ENCODE results near the gene GPC6. TPM values are rescaled to one million over a fixed set of nuclear protein-coding genes. Genes with fewer than 3 reads are reported as not detected.
"Not testable (repeated sequence)": the region's sequence is repeated elsewhere in the genome, so short reads cannot be mapped to it uniquely, and the experiment has no call there.

GPC6 gene
- total RNA-seq, 5 donors from 2014 or later (not counting 1 experiment from before 2014, with no cell fraction given): 0.03 to 0.18 (median 0.06) TPM; not detected in 2

- no CpG with 5 or more reads among the region's 1 CpG for WGBS (ENCODE audit: insufficient coverage)
- H3K36me3 ChIP-seq (ENCODE audit: control insufficient read depth in 2 of 2, extremely low read depth in 1 of 2, insufficient read depth in 1 of 2, low read length in 1 of 2): no peaks in the 10 kb centered on the region
- no peaks in the 10 kb centered on the region for H3K36me3 Mint-ChIP-seq
Observed at GRCh38 chr13:94292323-94292640, 1065.7 kb downstream of the GPC6 start.

GRCh38 chr13:94296471-94296870, 1069.9 kb downstream of the GPC6 start:
- H3K4me3 Mint-ChIP-seq: no peak overlapping the region
- POLR2A ChIA-PET: no interaction called here

More at GRCh38 chr13:94292323-94292640, 1065.7 kb downstream of the GPC6 start:
- Mint-ChIP-seq H3K27me3 (no peaks in the 10 kb centered on the region), H3K27ac (no peak overlapping the region), H3K4me3 (no peak overlapping the region), H3K9me3 (no peaks in the 10 kb centered on the region), H3K4me1 (peaks cover 4 to 9% (median 6%) of the 10 kb centered on the region in 3 donors)
- ChIA-PET POLR2A (no interaction called here), CTCF (interaction anchor here in 1 of 2 donors (0.6 kb wide), 1 partner anchor 128 kb away, joined by 3 read pairs; no protein-coding TSS in a partner anchor)
- H3K27ac ChIP-seq (ENCODE audit: low read length): no peak overlapping the region
- no peaks in the 10 kb centered on the region for H3K4me1 ChIP-seq (ENCODE audit: control insufficient read depth in 1 of 2, extremely low read depth in 1 of 2, insufficient read depth in 2 of 2, low read length in 2 of 2)
- DNase-seq: no peak
- H3K27me3 ChIP-seq (replicated peaks in 1 of 2; ENCODE audit: control insufficient read depth in 2 of 2, extremely low read depth in 1 of 2, insufficient read depth in 2 of 2, low read length in 1 of 2): no peaks in the 10 kb centered on the region
- ATAC-seq (replicated peaks in 1 of 4): no peak
- H3K4me3 ChIP-seq (ENCODE audit: control insufficient read depth in 1 of 2, extremely low read depth in 1 of 2, low read length in 1 of 2): no peak overlapping the region
- no peaks in the 10 kb centered on the region for H3K9me3 ChIP-seq

GRCh38 chr13:94298346-94298745, 1071.7 kb downstream of the GPC6 start:
- Mint-ChIP-seq H3K4me3 (no peak overlapping the region), H3K4me1 (peaks cover 6 to 11% (median 9%) of the 10 kb centered on the region in 3 donors), H3K27me3 (peaks cover 0 to 3% of the 10 kb centered on the region in 2 donors), H3K27ac (no peak overlapping the region), H3K36me3 (no peaks in the 10 kb centered on the region), H3K9me3 (no peaks in the 10 kb centered on the region)
- Histone ChIP-seq H3K9me3 (no peaks in the 10 kb centered on the region), H3K4me1 (ENCODE audit: control insufficient read depth in 1 of 2, extremely low read depth in 1 of 2, insufficient read depth in 2 of 2, low read length in 2 of 2) (no peaks in the 10 kb centered on the region), H3K4me3 (ENCODE audit: control insufficient read depth in 1 of 2, extremely low read depth in 1 of 2, low read length in 1 of 2) (no peak overlapping the region), H3K27me3 (replicated peaks in 1 of 2; ENCODE audit: control insufficient read depth in 2 of 2, extremely low read depth in 1 of 2, insufficient read depth in 2 of 2, low read length in 1 of 2) (peaks cover 0 to 5% of the 10 kb centered on the region in 2 experiments), H3K27ac (ENCODE audit: low read length) (no peak overlapping the region), H3K36me3 (ENCODE audit: control insufficient read depth in 2 of 2, extremely low read depth in 1 of 2, insufficient read depth in 1 of 2, low read length in 1 of 2) (no peaks in the 10 kb centered on the region)
- no peak for ATAC-seq (replicated peaks in 1 of 4)
- no peak for DNase-seq
- 60% methylated on average over 3 of the region's 4 CpGs for WGBS (ENCODE audit: insufficient coverage)
- ChIA-PET POLR2A (no interaction called here), CTCF (no interaction called here)

More at GRCh38 chr13:94296471-94296870, 1069.9 kb downstream of the GPC6 start:
- H3K27ac Mint-ChIP-seq: no peak overlapping the region
- peaks cover 6 to 11% (median 9%) of the 10 kb centered on the region in 3 donors for H3K4me1 Mint-ChIP-seq
- Histone ChIP-seq H3K4me3 (ENCODE audit: control insufficient read depth in 1 of 2, extremely low read depth in 1 of 2, low read length in 1 of 2) (no peak overlapping the region), H3K36me3 (ENCODE audit: control insufficient read depth in 2 of 2, extremely low read depth in 1 of 2, insufficient read depth in 1 of 2, low read length in 1 of 2) (no peaks in the 10 kb centered on the region), H3K9me3 (no peaks in the 10 kb centered on the region), H3K4me1 (ENCODE audit: control insufficient read depth in 1 of 2, extremely low read depth in 1 of 2, insufficient read depth in 2 of 2, low read length in 2 of 2) (no peaks in the 10 kb centered on the region), H3K27ac (ENCODE audit: low read length) (no peak overlapping the region), H3K27me3 (replicated peaks in 1 of 2; ENCODE audit: control insufficient read depth in 2 of 2, extremely low read depth in 1 of 2, insufficient read depth in 2 of 2, low read length in 1 of 2) (no peaks in the 10 kb centered on the region)
- ATAC-seq (replicated peaks in 1 of 4): no peak
- no peaks in the 10 kb centered on the region for H3K36me3 Mint-ChIP-seq
- H3K27me3 Mint-ChIP-seq: peaks cover 0 to 3% of the 10 kb centered on the region in 2 donors
- no CpG with 5 or more reads among the region's 3 CpGs for WGBS (ENCODE audit: insufficient coverage)
- CTCF ChIA-PET: no interaction called here
- DNase-seq: no peak
- no peaks in the 10 kb centered on the region for H3K9me3 Mint-ChIP-seq

- H3K27ac ChIP-seq (ENCODE audit: low read length): no peak overlapping the region
- WGBS (ENCODE audit: insufficient coverage): 100% methylated on average over 3 of the region's 4 CpGs
- H3K4me1 Mint-ChIP-seq: peaks cover 8 to 17% (median 9%) of the 10 kb centered on the region in 3 donors
- no peaks in the 10 kb centered on the region for H3K9me3 ChIP-seq
- no peaks in the 10 kb centered on the region for H3K36me3 ChIP-seq (ENCODE audit: control insufficient read depth in 2 of 2, extremely low read depth in 1 of 2, insufficient read depth in 1 of 2, low read length in 1 of 2)
- H3K4me3 Mint-ChIP-seq: no peak overlapping the region
- H3K36me3 Mint-ChIP-seq: no peaks in the 10 kb centered on the region
- ChIA-PET POLR2A (no interaction called here), CTCF (no interaction called here)
- peaks cover 0 to 2% of the 10 kb centered on the region in 2 experiments for H3K4me1 ChIP-seq (ENCODE audit: control insufficient read depth in 1 of 2, extremely low read depth in 1 of 2, insufficient read depth in 2 of 2, low read length in 2 of 2)
- no peak overlapping the region for H3K4me3 ChIP-seq (ENCODE audit: control insufficient read depth in 1 of 2, extremely low read depth in 1 of 2, low read length in 1 of 2)
- no peaks in the 10 kb centered on the region for H3K9me3 Mint-ChIP-seq
- peaks cover 0 to 5% of the 10 kb centered on the region in 2 experiments for H3K27me3 ChIP-seq (replicated peaks in 1 of 2; ENCODE audit: control insufficient read depth in 2 of 2, extremely low read depth in 1 of 2, insufficient read depth in 2 of 2, low read length in 1 of 2)
- H3K27ac Mint-ChIP-seq: no peak overlapping the region
- peaks cover 0 to 3% of the 10 kb centered on the region in 2 donors for H3K27me3 Mint-ChIP-seq
- DNase-seq: no peak
- no peak for ATAC-seq (replicated peaks in 1 of 4)
Observed at GRCh38 chr13:94300401-94300800, 1073.8 kb downstream of the GPC6 start.

- peaks cover 0 to 3% of the 10 kb centered on the region in 2 donors for H3K27me3 Mint-ChIP-seq
- ChIA-PET CTCF (no interaction called here), POLR2A (no interaction called here)
- Histone ChIP-seq H3K36me3 (ENCODE audit: control insufficient read depth in 2 of 2, extremely low read depth in 1 of 2, insufficient read depth in 1 of 2, low read length in 1 of 2) (no peaks in the 10 kb centered on the region), H3K4me3 (ENCODE audit: control insufficient read depth in 1 of 2, extremely low read depth in 1 of 2, low read length in 1 of 2) (no peak overlapping the region), H3K27me3 (replicated peaks in 1 of 2; ENCODE audit: control insufficient read depth in 2 of 2, extremely low read depth in 1 of 2, insufficient read depth in 2 of 2, low read length in 1 of 2) (peaks cover 0 to 5% of the 10 kb centered on the region in 2 experiments), H3K9me3 (no peaks in the 10 kb centered on the region), H3K4me1 (ENCODE audit: control insufficient read depth in 1 of 2, extremely low read depth in 1 of 2, insufficient read depth in 2 of 2, low read length in 2 of 2) (peaks cover 0 to 2% of the 10 kb centered on the region in 2 experiments), H3K27ac (ENCODE audit: low read length) (no peak overlapping the region)
- H3K4me3 Mint-ChIP-seq: no peak overlapping the region
- no peaks in the 10 kb centered on the region for H3K9me3 Mint-ChIP-seq
- no peak for DNase-seq
- no peak for ATAC-seq (replicated peaks in 1 of 4)
- peaks cover 2 to 12% (median 3%) of the 10 kb centered on the region in 3 donors for H3K4me1 Mint-ChIP-seq
- H3K27ac Mint-ChIP-seq: no peak overlapping the region
- H3K36me3 Mint-ChIP-seq: no peaks in the 10 kb centered on the region
- WGBS (ENCODE audit: insufficient coverage): no CpG with 5 or more reads among the region's 1 CpG
Observed at GRCh38 chr13:94301487-94301886, 1074.9 kb downstream of the GPC6 start.

- not testable (repeated sequence) for H3K4me3 Mint-ChIP-seq; H3K27ac ChIP-seq (ENCODE audit: low read length); H3K36me3 ChIP-seq (ENCODE audit: control insufficient read depth in 2 of 2, extremely low read depth in 1 of 2, insufficient read depth in 1 of 2, low read length in 1 of 2); H3K36me3 Mint-ChIP-seq; H3K4me1 ChIP-seq (ENCODE audit: control insufficient read depth in 1 of 2, extremely low read depth in 1 of 2, insufficient read depth in 2 of 2, low read length in 2 of 2); H3K9me3 Mint-ChIP-seq; H3K9me3 ChIP-seq; H3K4me1 Mint-ChIP-seq; H3K27ac Mint-ChIP-seq; H3K27me3 Mint-ChIP-seq; DNase-seq; ATAC-seq (replicated peaks in 1 of 4); H3K4me3 ChIP-seq (ENCODE audit: control insufficient read depth in 1 of 2, extremely low read depth in 1 of 2, low read length in 1 of 2); H3K27me3 ChIP-seq (replicated peaks in 1 of 2; ENCODE audit: control insufficient read depth in 2 of 2, extremely low read depth in 1 of 2, insufficient read depth in 2 of 2, low read length in 1 of 2)
- ChIA-PET POLR2A (interaction anchor here in 1 of 2 donors (0.6 kb wide), 1 partner anchor 102 kb away, joined by 4 read pairs; no protein-coding TSS in a partner anchor), CTCF (interaction anchor here in 1 of 2 donors (0.6 kb wide), 2 partner anchors 173 to 1860 kb away, joined by 5 read pairs; no protein-coding TSS in a partner anchor)
- 96% methylated on average over 16 of the region's 20 CpGs for WGBS (ENCODE audit: insufficient coverage)
Observed at GRCh38 chr13:94302847-94303565, 1076.4 kb downstream of the GPC6 start.

Data from T-cell (primary cell).